ENCODE results near the gene CADM1. TPM values are rescaled to one million over a fixed set of nuclear protein-coding genes. Genes with fewer than 3 reads are reported as not detected.

The CADM1 gene
- total RNA-seq, 1 donor from 2014 or later, result 58.0 TPM

- DNase-seq (ENCODE audit: low spot score), result no peak
Measured at GRCh38 chr11:115247361-115247760, 256.9 kb downstream of the CADM1 start.

GRCh38 chr11:115244758-115245157 lies 259.5 kb downstream of the CADM1 start:
- DNase-seq (ENCODE audit: low spot score), result no peak

GRCh38 chr11:115244296-115244695 lies 259.9 kb downstream of the CADM1 start:
- no peak for DNase-seq (ENCODE audit: low spot score)

GRCh38 chr11:115242982-115243381 lies 261.2 kb downstream of the CADM1 start:
- DNase-seq (ENCODE audit: low spot score), result no peak

GRCh38 chr11:115241899-115242298 lies 262.3 kb downstream of the CADM1 start:
- no peak for DNase-seq (ENCODE audit: low spot score)

GRCh38 chr11:115238791-115239190 lies 265.4 kb downstream of the CADM1 start:
- DNase-seq (ENCODE audit: low spot score), result no peak

- DNase-seq (ENCODE audit: low spot score), result no peak
Measured at GRCh38 chr11:115238086-115238485, 266.1 kb downstream of the CADM1 start.

- no peak for DNase-seq (ENCODE audit: low spot score)
Measured at GRCh38 chr11:115237578-115237977, 266.6 kb downstream of the CADM1 start.

GRCh38 chr11:115234794-115235193 lies 269.4 kb downstream of the CADM1 start:
- DNase-seq (ENCODE audit: low spot score), result no peak

GRCh38 chr11:115226556-115226955 lies 277.7 kb downstream of the CADM1 start:
- DNase-seq (ENCODE audit: low spot score), result no peak

GRCh38 chr11:115224551-115224950 lies 279.7 kb downstream of the CADM1 start:
- DNase-seq (ENCODE audit: low spot score), result no peak

GRCh38 chr11:115222863-115223530 lies 281.2 kb downstream of the CADM1 start:
- no peak for DNase-seq (ENCODE audit: low spot score)

GRCh38 chr11:115222218-115222862 lies 281.9 kb downstream of the CADM1 start:
- no peak for DNase-seq (ENCODE audit: low spot score)

GRCh38 chr11:115221461-115222069 lies 282.6 kb downstream of the CADM1 start:
- no peak for DNase-seq (ENCODE audit: low spot score)

- no peak for DNase-seq (ENCODE audit: low spot score)
Measured at GRCh38 chr11:115220911-115221310, 283.3 kb downstream of the CADM1 start.

GRCh38 chr11:115220423-115220822 lies 283.8 kb downstream of the CADM1 start:
- no peak for DNase-seq (ENCODE audit: low spot score)

- DNase-seq (ENCODE audit: low spot score), result no peak
Measured at GRCh38 chr11:115219376-115219775, 284.8 kb downstream of the CADM1 start.

GRCh38 chr11:115217726-115218311 lies 286.4 kb downstream of the CADM1 start:
- no peak for DNase-seq (ENCODE audit: low spot score)

- DNase-seq (ENCODE audit: low spot score), result no peak
Measured at GRCh38 chr11:115215694-115216617, 288.3 kb downstream of the CADM1 start.

GRCh38 chr11:115214644-115215234 lies 289.5 kb downstream of the CADM1 start:
- no peak for DNase-seq (ENCODE audit: low spot score)

GRCh38 chr11:115213007-115213406 lies 291.2 kb downstream of the CADM1 start:
- DNase-seq (ENCODE audit: low spot score), result no peak

All from ureter (tissue), 1 donor.